Inflammatory macrophage treated with lipopolysaccharide for 1 hour (primary cell): ENCODE data around the gene ZNF215.
"Not testable (repeated sequence)": the region's sequence is repeated elsewhere in the genome, so short reads cannot be mapped to it uniquely, and the experiment has no call there.

Experiments
- DNase-seq, 2 donors: peaks; one replicate each; pipeline ENCODE4 v3.0.0-alpha.2; 2020 to 2022

The ZNF215 gene

GRCh38 chr11:6926208-6927029 lies at the start of gene ZNF215:
Gene ZNF215 (plus strand): TSS chr11:6926426. CDS start chr11:6932273, 5,847 bp downstream.
- peak; percentile 46 to 54 for DNase-seq

GRCh38 chr11:6876914-6877313 lies 49.3 kb upstream of the ZNF215 start:
- DNase-seq = no peak

GRCh38 chr11:6882751-6883150 lies 43.5 kb upstream of the ZNF215 start:
- DNase-seq = no peak

GRCh38 chr11:6887711-6888110 lies 38.5 kb upstream of the ZNF215 start:
- DNase-seq = not testable (repeated sequence)

- DNase-seq = no peak
Measured at GRCh38 chr11:6888830-6889229, 37.4 kb upstream of the ZNF215 start.

GRCh38 chr11:6889835-6890234 lies 36.4 kb upstream of the ZNF215 start:
- DNase-seq = no peak

- no peak for DNase-seq
Measured at GRCh38 chr11:6892400-6892799, 33.8 kb upstream of the ZNF215 start, which contains the start of gene OR2D2. Gene OR2D2 (minus strand): TSS chr11:6892500. CDS start chr11:6892500, 0 bp downstream.

- no peak for DNase-seq
Measured at GRCh38 chr11:6894097-6894496, 32.1 kb upstream of the ZNF215 start.

GRCh38 chr11:6895010-6895409 lies 31.2 kb upstream of the ZNF215 start:
- DNase-seq = no peak

GRCh38 chr11:6898911-6899310 lies 27.3 kb upstream of the ZNF215 start:
- no peak for DNase-seq

GRCh38 chr11:6900327-6900999 lies 25.8 kb upstream of the ZNF215 start:
- no peak for DNase-seq

GRCh38 chr11:6904804-6905203 lies 21.4 kb upstream of the ZNF215 start:
- DNase-seq = not testable (repeated sequence)

GRCh38 chr11:6911378-6911777 lies 14.8 kb upstream of the ZNF215 start:
- DNase-seq = no peak

GRCh38 chr11:6911948-6912347 lies 14.3 kb upstream of the ZNF215 start:
- no peak for DNase-seq

- DNase-seq = no peak
Measured at GRCh38 chr11:6919698-6920097, 6.5 kb upstream of the ZNF215 start.

GRCh38 chr11:6920702-6921101 lies 5.5 kb upstream of the ZNF215 start, which contains the start of gene OR2D3:
Gene OR2D3 (plus strand): TSS chr11:6921002. CDS start chr11:6921002, 0 bp downstream.
- no peak for DNase-seq

GRCh38 chr11:6925007-6925577 lies 1.1 kb upstream of the ZNF215 start:
- no peak for DNase-seq

GRCh38 chr11:6925636-6926207 lies 504 bp upstream of the ZNF215 start:
- DNase-seq = no peak

GRCh38 chr11:6927030-6927617 lies 898 bp downstream of the ZNF215 start:
- no peak for DNase-seq

- DNase-seq = no peak
Measured at GRCh38 chr11:6928916-6929315, 2.7 kb downstream of the ZNF215 start.

- DNase-seq = no peak
Measured at GRCh38 chr11:6931146-6931713, 5.0 kb downstream of the ZNF215 start.

GRCh38 chr11:6932145-6932544 lies 5.9 kb downstream of the ZNF215 start:
- DNase-seq = no peak

- DNase-seq = no peak
Measured at GRCh38 chr11:6941970-6942369, 15.7 kb downstream of the ZNF215 start.
